Esophagus (tissue), 2 donors: ENCODE data around the gene SATB2. TPM values are rescaled to one million over a fixed set of nuclear protein-coding genes. Genes with fewer than 3 reads are reported as not detected.

Source experiments
- H3K27ac ChIP-seq, 2 donors: one replicate each; pipeline ENCODE4 v1.5.1; 2013; ENCODE audit warnings: low read depth in 2 of 2, mild to moderate bottlenecking in 2 of 2, inconsistent platforms in 1 of 2, low read length in 1 of 2, moderate library complexity in 1 of 2
- H3K27me3 ChIP-seq, 2 donors: one replicate each; pipeline ENCODE4 v1.6.1; 2013; ENCODE audit warnings: low read length in 2 of 2, control low read depth in 1 of 2, mild to moderate bottlenecking in 1 of 2; ENCODE audit not compliant: insufficient read depth in 2 of 2, control insufficient read depth in 1 of 2
- H3K36me3 ChIP-seq, 2 donors: one replicate each; pipeline ENCODE4 v1.6.1; 2013; ENCODE audit warnings: low read length in 1 of 2; ENCODE audit not compliant: control insufficient read depth in 2 of 2, insufficient read depth in 2 of 2
- H3K4me1 ChIP-seq, 2 donors: one replicate each; pipeline ENCODE4 v1.6.1; 2013; ENCODE audit warnings: low read length in 1 of 2; ENCODE audit not compliant: control insufficient read depth in 2 of 2, insufficient read depth in 2 of 2
- H3K4me3 ChIP-seq, 2 donors: one replicate each; pipeline ENCODE4 v1.5.1; 2013; ENCODE audit warnings: low read length in 2 of 2, mild to moderate bottlenecking in 2 of 2, low read depth in 1 of 2, moderate library complexity in 1 of 2
- H3K9me3 ChIP-seq, 2 donors: one replicate each; pipeline ENCODE4 v1.6.1; 2013; ENCODE audit warnings: mild to moderate bottlenecking in 2 of 2, low read depth in 1 of 2, low read length in 1 of 2, moderate library complexity in 1 of 2; ENCODE audit not compliant: control insufficient read depth in 2 of 2, insufficient read depth in 1 of 2
- WGBS, 2 donors: extraction: QIAGEN DNeasy Blood & Tissue Kit; methylation state at CpG; one replicate each; pipeline ENCODE4 v1.1.7; 2013; 5-methylcytosine and 5-hydroxymethylcytosine counted together
- polyA plus RNA-seq, 2 donors: library from polyadenylated mRNA; stranded (reverse); fragments of 200-250 nt; gene quantifications; one replicate each; pipeline ENCODE4 v1.2.3, GENCODE V29; 2013
- donor health status: healthy with polysubstance abuse.
- donor health status: Bipolar disorder and iron deficiency.

Gene SATB2
- polyA plus RNA-seq, 2 donors, result 0.33 to 0.57 TPM

GRCh38 chr2:199302851-199303250 is 154.9 kb downstream of the SATB2 start:
- 60 to 69% methylated on average over 4 of the region's 4 CpGs for WGBS, 2 donors
- Histone ChIP-seq H3K27me3 (no peaks in the 10 kb centered on the region), H3K4me1 (no peaks in the 10 kb centered on the region)

GRCh38 chr2:199288424-199288823 is 169.3 kb downstream of the SATB2 start:
- H3K9me3 ChIP-seq, result peaks cover 0 to 2% of the 10 kb centered on the region in 2 donors
- no peak overlapping the region for H3K4me3 ChIP-seq
- no peaks in the 10 kb centered on the region for H3K36me3 ChIP-seq
- H3K27me3 ChIP-seq, result no peaks in the 10 kb centered on the region
- no peaks in the 10 kb centered on the region for H3K4me1 ChIP-seq
- H3K27ac ChIP-seq, result no peak overlapping the region

More at GRCh38 chr2:199302851-199303250, 154.9 kb downstream of the SATB2 start:
- no peaks in the 10 kb centered on the region for H3K36me3 ChIP-seq
- H3K27ac ChIP-seq, result no peak overlapping the region
- H3K9me3 ChIP-seq, result no peaks in the 10 kb centered on the region
- H3K4me3 ChIP-seq, result no peak overlapping the region

- Histone ChIP-seq H3K27ac (no peak overlapping the region), H3K4me3 (no peak overlapping the region), H3K27me3 (no peaks in the 10 kb centered on the region), H3K4me1 (no peaks in the 10 kb centered on the region), H3K36me3 (no peaks in the 10 kb centered on the region), H3K9me3 (no peaks in the 10 kb centered on the region)
- 74 to 81% methylated on average over 3 of the region's 3 CpGs for WGBS, 2 donors
These were observed 175.4 kb downstream of the SATB2 start for GRCh38 chr2:199282309-199282708.

- Histone ChIP-seq H3K9me3 (no peaks in the 10 kb centered on the region), H3K27ac (no peak overlapping the region), H3K36me3 (no peaks in the 10 kb centered on the region), H3K4me3 (no peak overlapping the region), H3K27me3 (no peaks in the 10 kb centered on the region), H3K4me1 (no peaks in the 10 kb centered on the region)
These were observed 178.6 kb downstream of the SATB2 start for GRCh38 chr2:199279146-199279545.

GRCh38 chr2:199278099-199278498 is 179.6 kb downstream of the SATB2 start:
- Histone ChIP-seq H3K9me3 (no peaks in the 10 kb centered on the region), H3K27ac (no peak overlapping the region), H3K4me3 (no peak overlapping the region), H3K36me3 (no peaks in the 10 kb centered on the region), H3K27me3 (no peaks in the 10 kb centered on the region), H3K4me1 (no peaks in the 10 kb centered on the region)
- WGBS, 2 donors, result 66 to 73% methylated on average over 5 of the region's 5 CpGs

- no peaks in the 10 kb centered on the region for H3K36me3 ChIP-seq
- H3K4me3 ChIP-seq, result no peak overlapping the region
- 14 to 32% methylated on average over 1 of the region's 1 CpG for WGBS, 2 donors
- no peak overlapping the region for H3K27ac ChIP-seq
- no peaks in the 10 kb centered on the region for H3K9me3 ChIP-seq
- no peaks in the 10 kb centered on the region for H3K27me3 ChIP-seq
- no peaks in the 10 kb centered on the region for H3K4me1 ChIP-seq
These were observed 184.7 kb downstream of the SATB2 start for GRCh38 chr2:199273042-199273511.

GRCh38 chr2:199261936-199262335 is 195.8 kb downstream of the SATB2 start:
- Histone ChIP-seq H3K27ac (no peak overlapping the region), H3K4me1 (no peaks in the 10 kb centered on the region), H3K27me3 (no peaks in the 10 kb centered on the region)

GRCh38 chr2:199261239-199261638 is 196.5 kb downstream of the SATB2 start:
- Histone ChIP-seq H3K9me3 (peaks cover 2 to 3% of the 10 kb centered on the region in 2 donors), H3K4me3 (no peak overlapping the region), H3K4me1 (no peaks in the 10 kb centered on the region), H3K36me3 (no peaks in the 10 kb centered on the region), H3K27ac (no peak overlapping the region), H3K27me3 (no peaks in the 10 kb centered on the region)
- WGBS, 2 donors, result 33 to 52% methylated on average over 1 of the region's 1 CpG

More at GRCh38 chr2:199261936-199262335, 195.8 kb downstream of the SATB2 start:
- Histone ChIP-seq H3K36me3 (no peaks in the 10 kb centered on the region), H3K9me3 (peaks cover 2 to 3% of the 10 kb centered on the region in 2 donors), H3K4me3 (no peak overlapping the region)

GRCh38 chr2:199259671-199260070 is 198.1 kb downstream of the SATB2 start:
- no peak overlapping the region for H3K27ac ChIP-seq
- H3K4me1 ChIP-seq, result no peaks in the 10 kb centered on the region
- no peaks in the 10 kb centered on the region for H3K27me3 ChIP-seq
- no peaks in the 10 kb centered on the region for H3K36me3 ChIP-seq
- H3K4me3 ChIP-seq, result no peak overlapping the region
- peaks cover 2 to 3% of the 10 kb centered on the region in 2 donors for H3K9me3 ChIP-seq
- 45 to 94% methylated on average over 2 of the region's 2 CpGs for WGBS, 2 donors

- no peaks in the 10 kb centered on the region for H3K4me1 ChIP-seq
- no peak overlapping the region for H3K4me3 ChIP-seq
- H3K36me3 ChIP-seq, result no peaks in the 10 kb centered on the region
- H3K9me3 ChIP-seq, result no peaks in the 10 kb centered on the region
- H3K27me3 ChIP-seq, result no peaks in the 10 kb centered on the region
- no peak overlapping the region for H3K27ac ChIP-seq
These were observed 199.4 kb downstream of the SATB2 start for GRCh38 chr2:199258291-199258690.
